ENCODE data around the gene WDFY4.

WDFY4 gene

GRCh38 chr10:48745662-48746245, 61.1 kb downstream of the WDFY4 start:
- no peak for DNase-seq

GRCh38 chr10:48748573-48748972, 63.9 kb downstream of the WDFY4 start:
- no peak for DNase-seq

GRCh38 chr10:48749254-48749787, 64.6 kb downstream of the WDFY4 start:
- no peak for DNase-seq

- no peak for DNase-seq
Measured at GRCh38 chr10:48750019-48750418, 65.3 kb downstream of the WDFY4 start.

- DNase-seq, result no peak
Measured at GRCh38 chr10:48750991-48751390, 66.3 kb downstream of the WDFY4 start.

GRCh38 chr10:48751730-48752129, 67.1 kb downstream of the WDFY4 start:
- no peak for DNase-seq

GRCh38 chr10:48758411-48758810, 73.7 kb downstream of the WDFY4 start:
- DNase-seq, result no peak

- DNase-seq, result no peak
Measured at GRCh38 chr10:48759113-48759901, 74.6 kb downstream of the WDFY4 start.

GRCh38 chr10:48760983-48761382, 76.3 kb downstream of the WDFY4 start:
- no peak for DNase-seq

- DNase-seq, result no peak
Measured at GRCh38 chr10:48762064-48763042, 77.7 kb downstream of the WDFY4 start.

- no peak for DNase-seq
Measured at GRCh38 chr10:48763403-48763965, 78.8 kb downstream of the WDFY4 start.

GRCh38 chr10:48764486-48764885, 79.8 kb downstream of the WDFY4 start:
- DNase-seq, result no peak

GRCh38 chr10:48765039-48765438, 80.4 kb downstream of the WDFY4 start:
- no peak for DNase-seq

- DNase-seq, result no peak
Measured at GRCh38 chr10:48765527-48765926, 80.9 kb downstream of the WDFY4 start.

- DNase-seq, result no peak
Measured at GRCh38 chr10:48767373-48768143, 82.9 kb downstream of the WDFY4 start.

GRCh38 chr10:48768144-48768766, 83.6 kb downstream of the WDFY4 start:
- DNase-seq, result no peak

- DNase-seq, result no peak
Measured at GRCh38 chr10:48768926-48769325, 84.3 kb downstream of the WDFY4 start.

- DNase-seq, result no peak
Measured at GRCh38 chr10:48769706-48770435, 85.2 kb downstream of the WDFY4 start.

- DNase-seq, result no peak
Measured at GRCh38 chr10:48770561-48771089, 86.0 kb downstream of the WDFY4 start.

GRCh38 chr10:48771234-48771633, 86.6 kb downstream of the WDFY4 start:
- DNase-seq, result no peak

GRCh38 chr10:48772059-48772458, 87.4 kb downstream of the WDFY4 start:
- no peak for DNase-seq
